ENCODE measurements around the gene COMMD4.

Gene COMMD4

GRCh38 chr15:75354454-75354853, 18.6 kb downstream of the COMMD4 start:
- Histone ChIP-seq H3K79me2 (ENCODE audit: insufficient read depth, low read length) (no peaks in the 10 kb centered on the region), H2AFZ (ENCODE audit: low read length) (no peak overlapping the region), H3K4me2 (ENCODE audit: low read depth, low read length, poor library complexity, severe bottlenecking) (no peak overlapping the region), H4K20me1 (ENCODE audit: insufficient read depth, low read length, poor library complexity, severe bottlenecking) (no peaks in the 10 kb centered on the region), H3K9me3 (ENCODE audit: insufficient read depth, low read depth, low read length) (peaks cover 3% of the 10 kb centered on the region; the same call in 1 of the 2 replicates), H3K9me2 (replicated peaks; ENCODE audit: low read depth, low read length) (no peaks in the 10 kb centered on the region), H3K4me3 (ENCODE audit: low read length, poor library complexity, severe bottlenecking) (no peak overlapping the region), H3K36me3 (ENCODE audit: insufficient read depth, low read length) (peaks cover 8% of the 10 kb centered on the region; the same call in 1 of the 2 replicates), H3F3A (ENCODE audit: low read depth) (no peaks in the 10 kb centered on the region; the same call in 1 of the 2 replicates), H3K4me1 (ENCODE audit: insufficient read depth, low read length, poor library complexity, severe bottlenecking) (peaks cover 19% of the 10 kb centered on the region), H3K27me3 (ENCODE audit: insufficient read depth, low read length, poor library complexity, severe bottlenecking) (no peaks in the 10 kb centered on the region), H3K9ac (ENCODE audit: low read depth, low read length, poor library complexity, severe bottlenecking) (no peak overlapping the region)
- no peak for TF ChIP-seq EZH2phosphoT487 (IDR thresholded peaks at IDR 0.05; ENCODE audit: borderline replicate concordance)
- TF ChIP-seq CTCF (conservative IDR thresholded peaks at IDR 0.05; ENCODE audit: low read length), result no peak

- no peak overlapping the region for H2AFZ ChIP-seq (ENCODE audit: low read length)
- H3K9me3 ChIP-seq (ENCODE audit: insufficient read depth, low read depth, low read length), result no peaks in the 10 kb centered on the region
- no peaks in the 10 kb centered on the region for H4K20me1 ChIP-seq (ENCODE audit: insufficient read depth, low read length, poor library complexity, severe bottlenecking)
- H3K27me3 ChIP-seq (ENCODE audit: insufficient read depth, low read length, poor library complexity, severe bottlenecking), result no peaks in the 10 kb centered on the region
- H3K4me1 ChIP-seq (ENCODE audit: insufficient read depth, low read length, poor library complexity, severe bottlenecking), result peaks cover 12% of the 10 kb centered on the region
- H3K9ac ChIP-seq (ENCODE audit: low read depth, low read length, poor library complexity, severe bottlenecking), result no peak overlapping the region
- no peaks in the 10 kb centered on the region for H3K9me2 ChIP-seq (replicated peaks; ENCODE audit: low read depth, low read length)
- H3K4me3 ChIP-seq (ENCODE audit: low read length, poor library complexity, severe bottlenecking), result no peak overlapping the region
- peaks cover 8% of the 10 kb centered on the region; the same call in 1 of the 2 replicates for H3K36me3 ChIP-seq (ENCODE audit: insufficient read depth, low read length)
- H3K79me2 ChIP-seq (ENCODE audit: insufficient read depth, low read length), result no peaks in the 10 kb centered on the region
- H3K4me2 ChIP-seq (ENCODE audit: low read depth, low read length, poor library complexity, severe bottlenecking), result no peak overlapping the region
- H3F3A ChIP-seq (ENCODE audit: low read depth), result no peaks in the 10 kb centered on the region
- TF ChIP-seq EZH2phosphoT487 (IDR thresholded peaks at IDR 0.05; ENCODE audit: borderline replicate concordance), result no peak
- no peak for TF ChIP-seq CTCF (conservative IDR thresholded peaks at IDR 0.05; ENCODE audit: low read length)
These were observed 19.5 kb downstream of the COMMD4 start for GRCh38 chr15:75355369-75355768.

GRCh38 chr15:75356006-75356405, 20.1 kb downstream of the COMMD4 start:
- no peak overlapping the region for H3K9ac ChIP-seq (ENCODE audit: low read depth, low read length, poor library complexity, severe bottlenecking)
- TF ChIP-seq CTCF (conservative IDR thresholded peaks at IDR 0.05; ENCODE audit: low read length) (no peak), EZH2phosphoT487 (IDR thresholded peaks at IDR 0.05; ENCODE audit: borderline replicate concordance) (no peak)
- peaks cover 8% of the 10 kb centered on the region; the same call in 1 of the 2 replicates for H3K36me3 ChIP-seq (ENCODE audit: insufficient read depth, low read length)
- no peaks in the 10 kb centered on the region for H3K9me3 ChIP-seq (ENCODE audit: insufficient read depth, low read depth, low read length)
- no peaks in the 10 kb centered on the region for H3K79me2 ChIP-seq (ENCODE audit: insufficient read depth, low read length)
- no peaks in the 10 kb centered on the region for H3F3A ChIP-seq (ENCODE audit: low read depth)
- H3K27me3 ChIP-seq (ENCODE audit: insufficient read depth, low read length, poor library complexity, severe bottlenecking), result no peaks in the 10 kb centered on the region
- H3K4me1 ChIP-seq (ENCODE audit: insufficient read depth, low read length, poor library complexity, severe bottlenecking), result peaks cover 5% of the 10 kb centered on the region
- H2AFZ ChIP-seq (ENCODE audit: low read length), result no peak overlapping the region
- H3K4me2 ChIP-seq (ENCODE audit: low read depth, low read length, poor library complexity, severe bottlenecking), result no peak overlapping the region
- H3K4me3 ChIP-seq (ENCODE audit: low read length, poor library complexity, severe bottlenecking), result no peak overlapping the region
- H3K9me2 ChIP-seq (replicated peaks; ENCODE audit: low read depth, low read length), result no peaks in the 10 kb centered on the region
- no peaks in the 10 kb centered on the region for H4K20me1 ChIP-seq (ENCODE audit: insufficient read depth, low read length, poor library complexity, severe bottlenecking)
